IPS DF 4.7 (cell line): ENCODE data around the gene GAGE10.

ENCODE experiments used
- DNase-seq: peaks from one replicate; pipeline ENCODE4 v3.0.0-alpha.2; 2013; ENCODE audit warnings: low spot score; ENCODE audit errors: extremely low read depth

The GAGE10 gene

GRCh38 chrX:49303346-49303745, at the start of gene GAGE10:
Gene GAGE10, plus strand, starts transcription at chrX:49303646. Its CDS starts 1,214 bp downstream, at chrX:49304860.
- DNase-seq: no peak

DNA sequence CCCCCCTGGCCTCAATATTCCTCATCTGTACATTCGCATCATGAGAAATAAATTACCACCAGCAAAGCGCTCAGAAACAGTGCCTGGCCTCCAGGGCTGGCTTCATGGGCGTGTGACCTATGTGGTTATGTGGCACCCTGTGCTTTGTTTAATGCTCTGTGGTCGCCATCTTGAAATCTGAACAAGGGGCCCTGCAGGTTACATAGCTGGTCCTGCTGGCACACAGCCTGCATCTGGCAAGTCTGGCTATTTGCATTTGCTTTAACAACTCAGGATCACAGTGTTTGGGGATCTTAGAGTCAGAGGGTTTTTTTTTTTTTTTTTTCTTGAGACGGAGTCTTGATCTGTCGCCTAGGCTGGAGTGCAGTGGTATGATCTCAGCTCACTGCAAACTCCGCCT, 48.8 kb upstream of the GAGE10 start:
- DNase-seq: no peak

DNA sequence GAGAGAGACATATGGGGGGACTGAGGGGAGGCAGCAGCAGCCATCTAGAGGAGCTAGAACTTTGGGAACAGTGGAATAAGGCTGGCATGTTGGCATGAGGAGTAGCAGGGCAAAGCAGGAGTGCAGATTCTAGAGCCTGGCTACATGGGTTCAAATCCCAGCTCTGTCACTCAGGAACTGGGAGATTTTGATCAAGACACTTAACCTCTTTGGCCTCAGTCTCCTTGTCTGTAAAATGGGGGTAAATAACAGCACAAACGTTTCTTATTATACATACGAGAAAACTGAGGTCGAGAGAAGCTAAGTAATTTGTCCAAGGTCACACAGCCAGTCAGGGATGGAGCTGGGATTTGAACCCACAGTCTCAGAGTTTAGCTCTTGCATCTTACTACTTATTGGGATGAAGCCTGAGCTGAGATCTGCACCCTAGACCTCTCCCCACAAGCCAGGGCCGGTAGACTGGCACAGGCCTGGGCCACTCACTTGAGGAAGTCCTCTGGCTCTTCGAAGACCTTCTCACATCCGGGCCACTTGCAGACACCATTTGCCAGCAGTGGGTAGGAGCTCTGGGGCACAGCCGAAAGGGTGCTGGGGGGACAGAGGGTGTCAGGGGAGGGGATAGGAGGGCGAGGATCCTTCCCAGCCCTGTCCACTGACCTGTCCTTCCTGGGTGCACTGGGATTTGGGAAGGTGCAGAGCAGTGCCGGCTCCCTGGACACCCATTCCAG, 47.0 kb upstream of the GAGE10 start:
- DNase-seq: no peak

GRCh38 chrX:49257074-49257790, 46.2 kb upstream of the GAGE10 start:
- no peak for DNase-seq

DNA sequence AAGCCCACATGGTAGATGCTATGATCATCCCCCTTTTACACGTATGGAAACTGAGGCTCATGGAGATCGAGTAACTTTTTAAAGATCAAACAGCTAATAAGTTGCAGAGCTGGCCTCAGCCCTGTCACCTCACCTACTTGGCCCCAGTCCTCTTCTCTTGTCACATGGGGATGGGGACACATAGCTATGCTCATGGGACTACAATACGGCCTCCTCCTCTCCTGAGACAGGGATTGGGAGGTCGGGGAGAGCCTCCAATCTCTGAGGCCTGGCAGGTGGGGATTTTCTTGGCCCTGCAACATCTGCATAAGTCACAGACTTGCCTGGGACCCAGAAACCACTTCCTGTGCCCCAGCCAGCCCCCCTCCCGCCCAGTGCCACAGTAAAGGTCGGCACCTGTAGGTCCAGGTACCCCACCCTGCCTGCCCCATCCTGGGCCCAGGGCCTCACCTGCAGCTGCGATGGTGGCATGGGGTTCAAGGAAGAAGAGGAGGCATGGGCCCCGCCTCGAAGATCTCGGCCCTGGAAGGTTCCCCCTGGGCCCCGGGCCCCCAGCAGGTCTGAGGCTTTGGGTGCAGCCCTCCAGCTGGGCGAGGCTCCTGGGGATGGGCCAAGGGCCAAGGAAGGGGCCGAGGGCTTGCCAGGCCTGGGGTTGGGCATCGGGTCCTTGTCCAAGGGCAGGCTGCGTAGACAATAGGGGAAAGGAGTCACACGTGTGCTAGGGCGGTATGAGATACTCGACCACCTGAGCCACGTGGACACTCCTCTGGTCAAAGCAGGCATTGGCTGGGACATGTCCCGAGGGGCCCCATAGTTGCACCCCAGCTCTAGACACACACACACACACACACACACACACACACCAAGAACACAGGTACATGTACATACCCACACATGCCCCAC, 45.3 kb upstream of the GAGE10 start:
- no peak for DNase-seq

- no peak for DNase-seq
Measured at GRCh38 chrX:49258749-49259124, 44.7 kb upstream of the GAGE10 start.

DNA sequence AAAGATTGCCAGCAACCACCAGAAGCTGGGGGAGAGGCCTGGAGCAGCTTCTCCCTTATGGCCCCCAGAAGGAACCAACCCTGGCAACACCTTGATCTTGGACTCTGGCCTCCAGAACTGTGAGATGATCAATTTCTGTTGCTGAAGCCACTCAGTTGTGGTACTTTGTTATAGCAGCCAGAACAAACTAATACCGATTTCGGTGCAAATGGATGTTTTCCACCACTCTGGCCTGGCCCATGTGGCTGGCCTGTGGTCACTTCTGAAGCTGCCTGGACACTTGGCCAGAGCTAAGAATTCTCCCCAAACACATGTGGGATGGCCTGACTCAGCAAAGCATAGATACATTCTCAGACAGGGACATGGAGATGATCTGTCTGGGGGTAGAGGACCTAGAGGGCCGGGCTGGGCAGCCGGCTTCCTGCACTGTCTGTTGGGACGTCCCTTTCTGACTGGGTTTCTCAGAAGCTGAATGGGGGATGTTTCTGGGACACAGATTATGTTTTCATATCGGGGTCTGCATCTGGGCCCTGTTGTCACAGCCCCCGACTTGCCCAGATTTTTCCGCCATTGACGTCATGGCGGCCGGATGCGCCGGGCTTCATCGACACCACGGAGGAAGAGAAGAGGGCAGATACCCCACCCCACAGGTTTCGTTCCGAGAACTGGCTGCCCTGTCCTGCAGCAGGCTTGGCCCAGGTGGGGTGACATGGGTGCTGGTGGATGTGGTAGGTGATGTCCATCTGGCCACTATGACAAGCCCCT, 43.0 kb upstream of the GAGE10 start:
- DNase-seq: no peak

DNA sequence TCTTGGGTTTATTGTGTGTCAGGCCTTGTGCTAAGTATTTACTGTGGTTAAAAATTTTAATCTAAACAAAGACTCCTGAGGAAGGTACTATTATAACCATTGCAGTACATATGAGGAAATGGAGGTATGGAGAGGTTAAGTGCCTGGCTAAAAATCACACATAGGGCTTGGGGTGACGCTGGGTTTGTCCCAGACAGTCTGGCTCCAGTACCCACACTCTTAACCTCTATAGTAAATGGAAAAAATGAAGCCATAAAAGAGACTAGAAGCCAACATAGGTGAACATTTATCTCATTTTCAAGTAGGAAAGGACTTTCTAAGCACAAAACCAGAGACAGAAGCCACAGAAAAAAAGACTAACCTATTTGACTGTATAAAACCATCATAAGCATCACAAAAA, 40.8 kb upstream of the GAGE10 start:
- no peak for DNase-seq

DNA sequence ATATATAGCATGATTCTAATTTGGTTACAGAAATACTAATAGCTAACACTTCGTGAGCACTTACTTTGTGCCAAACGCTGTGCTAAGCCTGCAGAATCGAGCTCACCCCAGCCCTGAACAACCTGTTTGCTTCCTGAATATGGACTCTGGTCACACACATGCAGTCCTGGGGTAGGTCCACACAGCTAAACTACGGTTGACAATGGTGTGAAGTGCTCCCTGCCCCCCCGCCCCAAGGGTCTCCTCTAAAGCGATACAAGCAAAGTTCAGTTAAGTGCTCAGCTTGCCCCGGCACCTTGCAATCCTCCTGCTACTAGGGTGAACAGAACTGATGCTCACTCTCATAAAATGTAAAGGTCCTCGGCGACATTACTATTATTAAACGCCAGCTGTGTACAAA, 39.8 kb upstream of the GAGE10 start:
- no peak for DNase-seq

GRCh38 chrX:49264460-49264859, 39.0 kb upstream of the GAGE10 start, which contains the start of gene FOXP3:
Gene FOXP3, minus strand, starts transcription at chrX:49264710. Its CDS starts 6,205 bp downstream, at chrX:49258505.
- no peak for DNase-seq

- DNase-seq: no peak
Measured at GRCh38 chrX:49266523-49267445, 36.7 kb upstream of the GAGE10 start.

DNA sequence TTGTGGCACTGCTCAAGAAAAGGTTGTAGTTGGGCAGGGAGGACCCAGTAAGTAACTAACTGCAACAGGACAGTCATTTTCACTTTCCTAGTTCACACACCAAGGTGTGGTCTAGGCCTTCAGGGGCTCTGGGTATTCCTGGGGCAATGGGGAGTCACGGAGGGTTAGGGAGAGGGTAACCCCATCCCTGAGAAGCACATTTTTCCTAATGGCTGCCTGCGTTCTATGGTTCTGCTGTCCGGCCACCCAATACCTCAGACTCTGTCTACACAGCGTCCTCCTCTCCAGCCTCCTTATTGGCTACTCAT, 34.8 kb upstream of the GAGE10 start:
- no peak for DNase-seq

DNA sequence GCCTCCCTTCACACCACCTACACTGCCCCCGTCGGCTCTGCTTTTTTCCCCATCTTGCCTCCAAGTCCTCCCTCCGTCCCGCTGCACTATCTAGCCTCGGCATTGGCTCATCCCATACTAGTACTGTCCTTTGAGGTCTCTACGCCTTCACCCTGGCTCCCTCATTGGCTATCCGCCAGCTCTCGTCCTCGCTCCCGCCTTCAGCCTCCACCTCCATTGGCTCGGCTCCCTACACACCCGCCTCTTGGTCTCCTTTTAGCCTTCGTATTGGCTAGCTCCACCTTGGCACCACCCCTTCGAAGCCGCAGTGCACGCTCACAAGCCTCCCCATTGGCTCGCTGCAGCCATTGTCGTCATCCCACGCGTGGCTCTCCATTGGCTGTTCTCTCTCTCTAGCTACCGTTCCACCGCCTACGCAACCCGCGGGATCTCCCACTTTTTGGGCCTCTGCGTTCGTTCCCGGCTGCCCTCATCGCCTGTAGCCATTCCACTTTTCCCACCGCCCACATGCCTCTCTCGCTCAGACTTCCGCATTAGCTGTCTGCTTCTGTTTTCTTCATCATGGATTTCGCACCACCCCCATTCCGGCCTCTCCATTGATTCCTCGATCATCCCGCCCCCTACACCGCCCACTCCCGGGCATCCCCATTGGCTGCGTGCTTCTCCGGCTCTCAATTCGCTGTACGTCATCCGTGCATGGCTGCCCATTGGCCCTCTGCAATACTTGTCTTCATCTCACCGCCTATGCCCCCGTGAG, 34.3 kb upstream of the GAGE10 start:
- DNase-seq: no peak

DNA sequence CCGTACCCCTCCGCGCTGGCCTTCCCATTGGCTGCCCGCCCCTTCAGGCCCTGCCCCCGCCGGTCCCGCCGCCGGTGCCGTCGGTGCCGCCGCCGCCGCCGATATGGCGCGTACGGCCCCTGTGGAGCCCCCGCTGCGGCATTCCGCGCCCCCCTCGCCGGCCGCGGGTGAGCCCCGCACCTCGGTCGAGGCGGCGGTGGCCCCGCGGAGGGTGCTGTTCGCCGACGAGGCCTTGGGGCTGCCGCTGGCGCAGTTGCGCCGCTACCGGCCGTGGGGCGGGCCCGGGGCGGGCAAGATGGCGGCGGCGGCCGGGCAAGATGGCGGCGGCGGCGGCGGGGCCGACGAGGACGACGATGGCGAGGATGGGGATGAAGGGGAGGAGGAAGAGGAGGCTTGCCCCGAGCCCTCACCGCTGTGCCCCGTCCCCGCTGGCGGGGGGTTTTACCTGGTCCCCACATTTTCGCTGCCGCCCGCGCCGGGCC, 33.6 kb upstream of the GAGE10 start, which contains the start of gene PPP1R3F:
PPP1R3F (plus strand) TSS at position 27 of the 482 bp plus-strand sequence; CDS start at position 104, 77 bp downstream.
- DNase-seq: no peak

DNA sequence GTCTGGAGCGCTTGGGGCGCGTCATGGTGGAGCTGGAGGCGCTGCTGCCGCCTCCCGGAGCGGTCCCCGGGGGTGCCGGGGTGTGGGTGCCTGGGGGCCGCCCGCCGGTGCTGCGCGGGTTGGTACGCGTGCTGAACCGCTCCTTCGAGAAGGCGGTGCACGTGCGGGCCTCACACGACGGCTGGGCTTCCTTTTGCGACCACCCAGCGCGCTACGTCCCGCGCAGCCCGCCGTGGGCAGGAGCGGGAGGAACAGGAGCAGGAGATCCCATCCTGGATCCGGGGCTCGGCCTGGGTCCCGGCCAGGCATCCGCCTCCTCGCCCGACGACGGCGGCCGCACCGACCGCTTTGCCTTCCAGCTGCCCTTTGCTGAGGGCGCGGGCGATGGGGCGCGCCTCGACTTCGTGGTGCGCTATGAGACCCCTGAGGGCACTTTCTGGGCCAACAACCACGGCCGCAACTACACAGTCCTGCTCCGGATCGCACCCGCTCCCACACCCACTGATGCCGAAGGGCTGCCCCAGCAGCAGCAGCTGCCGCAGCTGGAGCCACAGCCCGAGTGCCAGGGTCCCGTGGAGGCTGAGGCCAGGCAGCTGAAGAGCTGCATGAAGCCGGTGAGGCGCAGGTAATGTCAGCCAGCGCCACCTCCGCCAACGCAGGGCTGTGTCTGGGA, 33.1 kb upstream of the GAGE10 start:
- DNase-seq: no peak

DNA sequence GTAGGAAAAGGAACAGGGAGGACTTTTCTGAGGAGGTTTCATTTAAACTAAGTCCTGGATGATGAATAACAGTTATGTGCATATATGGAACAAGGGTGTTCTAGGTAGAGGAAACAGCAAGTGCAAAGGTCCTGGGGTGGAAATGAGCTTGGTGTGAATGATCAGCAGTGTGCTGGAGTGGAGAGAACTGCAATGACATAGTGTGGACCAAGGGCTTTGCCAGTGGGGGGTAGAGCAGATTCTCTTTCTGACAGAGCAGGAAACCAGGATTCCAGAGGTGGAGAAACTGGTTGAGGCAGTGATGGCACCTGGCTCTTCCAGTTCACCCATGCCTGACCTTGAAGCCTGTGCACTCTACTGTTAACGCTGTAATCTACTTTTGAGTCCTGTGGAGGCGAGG, 32.1 kb upstream of the GAGE10 start:
- no peak for DNase-seq

DNA sequence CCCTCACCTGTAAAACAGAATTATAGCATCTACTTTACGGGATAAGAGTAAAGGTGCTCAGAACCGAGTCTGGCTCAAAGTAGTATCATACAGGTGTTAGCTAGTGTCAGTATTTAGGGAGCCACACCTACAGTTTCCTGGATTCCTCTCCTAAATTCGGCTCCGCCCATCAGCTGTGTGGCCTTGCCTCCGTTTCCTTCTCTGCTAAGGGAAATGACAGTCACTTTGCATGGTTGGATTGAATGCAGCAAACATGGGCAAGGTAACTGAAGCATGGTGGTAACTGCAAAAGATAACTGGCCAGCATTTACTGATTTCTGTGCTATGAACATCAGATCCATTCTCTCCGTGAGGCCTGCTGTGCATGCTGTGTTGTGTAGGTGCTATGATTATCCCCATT, 31.0 kb upstream of the GAGE10 start:
- no peak for DNase-seq

- no peak for DNase-seq
Measured at GRCh38 chrX:49273181-49273727, 30.2 kb upstream of the GAGE10 start.
